Naive B cell (primary cell): ENCODE measurements around the gene CARS1. TPM values are rescaled to one million over a fixed set of nuclear protein-coding genes. Genes with fewer than 3 reads are reported as not detected.
"Not testable (repeated sequence)": the region's sequence is repeated elsewhere in the genome, so short reads cannot be mapped to it uniquely, and the experiment has no call there.

Source experiments
- ATAC-seq, 2 donors: fragments of 150-1000 bp; cut with Tn5 transposase; 2 replicates each; pipeline ENCODE4 v1.10.0; 2021; ENCODE audit warnings: low read depth in 2 of 2, mild to moderate bottlenecking in 2 of 2, moderate library complexity in 2 of 2
- DNase-seq: peaks from one replicate; pipeline ENCODE4 v3.0.0; 2022
- H3K27ac Mint-ChIP-seq, 6 donors: one replicate each; pipeline ENCODE4 v1.8.0; 2020 to 2022; ENCODE audit warnings: mild to moderate bottlenecking in 6 of 6, mixed read lengths in 6 of 6, moderate library complexity in 5 of 6, inconsistent platforms in 2 of 6
- H3K27me3 Mint-ChIP-seq, 3 donors: one replicate each; pipeline ENCODE4 v1.8.0; 2021 to 2022; ENCODE audit warnings: mixed read lengths in 3 of 3, mild to moderate bottlenecking in 1 of 3
- H3K36me3 Mint-ChIP-seq, 2 donors: one replicate each; pipeline ENCODE4 v1.8.0; 2020 to 2022; ENCODE audit warnings: mixed read lengths in 2 of 2, inconsistent platforms in 1 of 2, mild to moderate bottlenecking in 1 of 2
- H3K4me1 Mint-ChIP-seq, 3 donors: one replicate each; pipeline ENCODE4 v1.8.0; 2020 to 2022; ENCODE audit warnings: mixed read lengths in 3 of 3, inconsistent platforms in 1 of 3, mild to moderate bottlenecking in 1 of 3, moderate library complexity in 1 of 3
- H3K4me3 Mint-ChIP-seq, 8 donors: one replicate each; pipeline ENCODE4 v1.8.0; 2020 to 2022; ENCODE audit warnings: mild to moderate bottlenecking in 8 of 8, mixed read lengths in 8 of 8, moderate library complexity in 8 of 8, inconsistent platforms in 2 of 8
- H3K9me3 Mint-ChIP-seq, 7 donors: one replicate each; pipeline ENCODE4 v1.8.0; 2020 to 2022; ENCODE audit warnings: mixed read lengths in 7 of 7, mild to moderate bottlenecking in 5 of 7, inconsistent platforms in 2 of 7, moderate library complexity in 1 of 7
- polyA plus RNA-seq, 6 donors: library from polyadenylated mRNA; unstranded; fragments of 300-500 nt; fragmentation: Illumina TruSeq; gene quantifications; one replicate each; pipeline ENCODE4 v1.2.3, GENCODE V29; 2021; ENCODE audit warnings: low read depth in 6 of 6

The CARS1 gene
- polyA plus RNA-seq, 6 donors from 2014 or later, result 18.8 to 32.7 (median 27.2) TPM

DNA sequence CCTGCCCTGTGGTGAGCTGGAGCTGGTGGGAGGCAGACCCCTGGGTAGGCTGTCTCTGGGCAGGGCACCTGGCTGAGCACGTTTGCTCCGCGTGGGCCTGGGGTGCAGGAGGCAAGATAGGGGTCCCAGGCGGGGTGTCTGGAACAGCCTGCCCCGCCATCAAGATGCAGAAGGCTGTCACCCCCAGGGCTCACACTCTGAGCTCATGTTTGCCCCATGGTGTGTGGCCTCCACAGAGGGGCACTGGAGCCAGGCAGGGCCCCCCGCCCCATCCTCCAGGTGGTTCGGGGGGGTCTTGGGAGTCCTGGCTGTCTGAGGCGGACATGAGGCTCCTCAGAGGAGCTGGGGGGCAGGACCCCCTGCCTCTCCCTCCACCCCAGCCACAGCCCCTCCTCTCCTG is 28.9 kb upstream of the CARS1 start:
- H3K9me3 Mint-ChIP-seq, result no peaks in the 10 kb centered on the region
- H3K4me3 Mint-ChIP-seq, result no peak overlapping the region
- DNase-seq, result no peak
- H3K36me3 Mint-ChIP-seq, result no peaks in the 10 kb centered on the region
- peaks cover 0 to 4% (median 2%) of the 10 kb centered on the region in 3 donors for H3K4me1 Mint-ChIP-seq
- H3K27ac Mint-ChIP-seq, result no peak overlapping the region
- no peak for ATAC-seq
- H3K27me3 Mint-ChIP-seq, result peaks cover 0 to 4% (median 0%) of the 10 kb centered on the region in 3 donors

DNA sequence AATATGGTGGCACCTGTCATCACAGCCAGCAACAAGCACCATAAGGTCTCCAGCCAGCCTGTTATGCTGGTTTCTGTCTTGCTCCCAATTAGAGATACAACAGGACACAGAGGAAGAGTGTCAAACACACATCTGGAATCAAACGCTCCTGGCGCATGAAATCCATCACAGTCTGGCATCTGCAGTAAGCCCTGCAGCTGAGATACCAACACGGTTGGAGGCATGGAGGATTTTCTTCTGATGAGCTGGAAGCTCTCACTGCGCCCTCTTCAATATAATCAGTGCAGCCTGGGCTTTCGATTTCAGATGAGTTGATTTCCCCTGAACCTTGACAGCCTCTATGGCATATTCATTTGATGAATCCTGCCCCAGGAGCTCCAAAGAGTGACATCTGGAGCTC is 27.8 kb upstream of the CARS1 start:
- Mint-ChIP-seq H3K9me3 (peaks cover 0 to under 1% (median 0%) of the 10 kb centered on the region in 7 donors), H3K36me3 (no peaks in the 10 kb centered on the region), H3K27ac (no peak overlapping the region), H3K4me1 (no peaks in the 10 kb centered on the region), H3K27me3 (peaks cover 0 to 9% (median 4%) of the 10 kb centered on the region in 3 donors), H3K4me3 (no peak overlapping the region)
- ATAC-seq (no peak), DNase-seq (no peak)

GRCh38 chr11:3083321-3083720 is 26.1 kb upstream of the CARS1 start:
- ATAC-seq, result no peak
- Mint-ChIP-seq H3K27me3 (peaks cover 0 to 13% (median 4%) of the 10 kb centered on the region in 3 donors), H3K27ac (no peak overlapping the region), H3K4me3 (no peak overlapping the region), H3K36me3 (no peaks in the 10 kb centered on the region), H3K4me1 (no peaks in the 10 kb centered on the region), H3K9me3 (peaks cover 0 to 3% (median 0%) of the 10 kb centered on the region in 7 donors)
- DNase-seq, result no peak

GRCh38 chr11:3081386-3081751 is 24.1 kb upstream of the CARS1 start:
- H3K27ac Mint-ChIP-seq, result no peak overlapping the region
- no peaks in the 10 kb centered on the region for H3K4me1 Mint-ChIP-seq
- H3K27me3 Mint-ChIP-seq, result peaks cover 0 to 13% (median 10%) of the 10 kb centered on the region in 3 donors

DNA sequence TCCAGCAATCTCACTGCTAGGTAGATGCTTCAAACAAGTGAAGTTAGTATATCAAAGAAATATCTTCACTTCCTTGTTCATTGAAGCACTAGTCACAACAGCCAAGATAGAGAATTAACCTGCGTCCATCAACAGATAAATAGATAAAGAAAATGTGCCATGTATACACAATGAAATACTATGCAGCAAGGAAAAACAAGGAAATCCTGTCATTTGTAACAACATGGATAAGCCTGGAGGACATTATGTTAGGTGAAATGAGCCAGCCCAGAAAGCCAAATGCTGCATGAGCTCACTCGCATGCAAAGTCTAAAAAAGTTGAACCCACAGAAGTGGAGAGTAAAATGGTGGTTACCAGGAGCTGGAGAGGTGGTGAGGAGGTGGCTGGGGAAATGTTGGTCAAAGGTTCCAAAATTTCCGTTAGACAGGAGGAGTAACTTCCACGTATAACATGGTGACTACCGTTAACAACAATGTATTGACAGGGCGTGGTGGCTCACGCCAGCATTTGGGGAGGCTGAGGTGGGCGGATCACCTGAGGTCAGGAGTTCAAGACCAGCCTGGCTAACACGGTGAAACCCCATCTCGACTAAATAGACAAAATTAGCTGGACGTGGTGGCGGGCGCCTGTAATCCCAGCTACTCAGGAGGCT is 23.6 kb upstream of the CARS1 start:
- Mint-ChIP-seq H3K36me3 (no peaks in the 10 kb centered on the region), H3K4me1 (no peaks in the 10 kb centered on the region)

More at GRCh38 chr11:3081386-3081751, 24.1 kb upstream of the CARS1 start:
- Mint-ChIP-seq H3K9me3 (peaks cover 0 to 3% (median 0%) of the 10 kb centered on the region in 7 donors), H3K4me3 (no peak overlapping the region), H3K36me3 (no peaks in the 10 kb centered on the region)
- DNase-seq (no peak), ATAC-seq (no peak)

DNA sequence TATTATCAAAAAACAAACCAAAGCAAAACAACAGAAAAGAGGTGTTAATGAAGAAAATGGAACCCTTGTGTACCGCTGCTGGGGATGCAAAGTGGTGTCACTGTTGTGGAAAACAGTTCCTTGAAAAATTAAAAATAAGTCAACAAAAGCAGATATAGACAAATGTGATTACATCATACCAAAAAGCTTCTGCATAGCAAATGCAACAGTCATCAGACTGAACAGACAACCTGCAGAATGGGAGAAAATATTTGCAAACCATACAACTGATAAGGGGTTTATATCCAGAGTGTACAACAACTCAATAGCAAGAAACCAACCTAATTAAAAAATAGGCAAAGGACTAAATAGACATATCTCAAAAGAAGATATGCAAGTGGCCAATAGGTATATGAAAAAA is 22.9 kb upstream of the CARS1 start:
- ATAC-seq, result no peak
- Mint-ChIP-seq H3K4me3 (no peak overlapping the region), H3K4me1 (no peaks in the 10 kb centered on the region), H3K9me3 (peaks cover 0 to 3% (median 0%) of the 10 kb centered on the region in 7 donors), H3K36me3 (no peaks in the 10 kb centered on the region), H3K27ac (peak overlapping the region in 1 of 6 donors; percentile 9), H3K27me3 (peaks cover 0 to 13% (median 5%) of the 10 kb centered on the region in 3 donors)
- no peak for DNase-seq

More for the DNA sequence above, 23.6 kb upstream of the CARS1 start:
- ATAC-seq (no peak), DNase-seq (no peak)
- Mint-ChIP-seq H3K27me3 (peaks cover 0 to 13% (median 7%) of the 10 kb centered on the region in 3 donors), H3K27ac (peak overlapping the region in 1 of 6 donors; percentile 6), H3K9me3 (peaks cover 0 to 3% (median 0%) of the 10 kb centered on the region in 7 donors), H3K4me3 (no peak overlapping the region)

DNA sequence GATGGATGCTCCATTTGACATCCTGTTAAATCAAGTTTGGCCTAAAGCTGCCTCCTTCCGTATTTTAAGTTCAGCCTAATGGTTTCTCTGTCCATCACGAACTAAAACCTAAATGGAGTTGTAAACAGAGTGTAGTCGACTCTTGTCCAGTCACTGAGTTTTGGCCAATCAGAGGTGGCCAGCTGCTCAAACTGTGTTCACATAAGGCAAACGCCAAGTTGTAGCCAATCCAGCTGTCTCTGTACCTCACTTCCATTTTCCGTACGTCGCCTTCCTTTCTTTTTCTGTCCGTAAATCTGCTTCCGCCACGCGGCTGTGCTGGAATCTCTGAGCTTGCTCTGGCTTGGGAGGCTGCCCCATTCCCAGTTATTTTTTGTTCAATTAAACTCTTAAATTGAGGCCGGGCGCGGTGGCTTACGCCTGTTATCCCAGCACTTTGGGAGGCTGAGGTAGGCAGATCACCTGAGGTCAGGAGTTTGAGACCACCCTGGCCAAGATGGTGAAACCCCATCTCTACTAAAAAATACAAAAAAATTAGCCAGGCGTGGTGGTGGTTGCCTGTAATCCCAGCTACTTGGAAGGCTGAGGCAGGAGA is 20.7 kb upstream of the CARS1 start:
- Mint-ChIP-seq H3K36me3 (no peaks in the 10 kb centered on the region), H3K9me3 (peaks cover 0 to 3% (median 0%) of the 10 kb centered on the region in 7 donors), H3K27ac (no peak overlapping the region), H3K4me1 (no peaks in the 10 kb centered on the region), H3K27me3 (peaks cover 0 to 16% (median 14%) of the 10 kb centered on the region in 3 donors), H3K4me3 (no peak overlapping the region)
- ATAC-seq (no peak), DNase-seq (no peak)

GRCh38 chr11:3077189-3077836 is 20.1 kb upstream of the CARS1 start:
- H3K36me3 Mint-ChIP-seq, result no peaks in the 10 kb centered on the region
- no peak for ATAC-seq

DNA sequence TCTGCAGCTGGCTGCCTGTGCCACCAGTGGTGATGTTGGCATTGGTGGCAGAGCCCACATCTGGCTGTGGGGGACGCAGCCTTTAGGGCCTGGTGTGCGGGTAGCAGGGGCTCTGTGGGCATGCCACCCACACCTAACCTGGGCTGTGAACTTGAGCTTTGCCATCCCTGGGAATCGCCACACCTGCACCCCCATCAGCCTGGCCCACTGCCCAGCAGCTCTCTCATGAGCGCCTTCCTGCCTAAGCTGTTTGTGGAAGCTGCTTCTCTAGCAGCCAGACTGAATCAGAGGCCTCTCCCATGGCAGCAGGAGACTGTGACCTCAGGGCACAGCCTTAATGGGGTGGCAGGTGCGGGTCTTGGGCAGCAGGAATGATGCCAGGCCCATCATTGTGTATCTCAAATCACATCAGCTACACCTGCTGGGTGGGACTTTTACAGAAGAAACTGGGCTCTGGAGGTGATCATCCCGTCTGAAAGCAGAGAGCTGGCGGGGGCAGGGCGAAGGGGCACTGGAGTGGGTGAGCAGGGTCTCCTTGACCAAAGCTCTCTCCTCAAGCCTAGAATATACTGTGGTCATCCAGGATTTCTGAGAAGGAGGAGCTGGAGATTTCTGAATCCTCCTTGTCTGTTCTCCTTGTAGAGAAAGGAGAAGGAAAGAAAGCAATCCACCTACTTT is 17.8 kb upstream of the CARS1 start:
- H3K4me3 Mint-ChIP-seq, result no peak overlapping the region

More at GRCh38 chr11:3077189-3077836, 20.1 kb upstream of the CARS1 start:
- Mint-ChIP-seq H3K27me3 (peaks cover 0 to 17% (median 14%) of the 10 kb centered on the region in 3 donors), H3K9me3 (peaks cover 0 to 3% (median 0%) of the 10 kb centered on the region in 7 donors), H3K4me1 (no peaks in the 10 kb centered on the region), H3K27ac (no peak overlapping the region), H3K4me3 (no peak overlapping the region)
- no peak for DNase-seq

GRCh38 chr11:3073029-3073435 is 15.8 kb upstream of the CARS1 start:
- H3K36me3 Mint-ChIP-seq, result no peaks in the 10 kb centered on the region
- H3K4me3 Mint-ChIP-seq, result no peak overlapping the region
- no peak for ATAC-seq
- peaks cover 0 to 4% (median 0%) of the 10 kb centered on the region in 7 donors for H3K9me3 Mint-ChIP-seq
- no peak for DNase-seq
- peaks cover 0 to 27% (median 8%) of the 10 kb centered on the region in 3 donors for H3K27me3 Mint-ChIP-seq
- H3K4me1 Mint-ChIP-seq, result no peaks in the 10 kb centered on the region
- H3K27ac Mint-ChIP-seq, result peak overlapping the region in 1 of 6 donors; percentile 57

More for the DNA sequence above, 17.8 kb upstream of the CARS1 start:
- DNase-seq (no peak), ATAC-seq (no peak)
- Mint-ChIP-seq H3K9me3 (peaks cover 0 to 2% (median 0%) of the 10 kb centered on the region in 7 donors), H3K36me3 (no peaks in the 10 kb centered on the region), H3K27ac (no peak overlapping the region), H3K27me3 (peaks cover 0 to 14% (median 9%) of the 10 kb centered on the region in 3 donors), H3K4me1 (no peaks in the 10 kb centered on the region)

DNA sequence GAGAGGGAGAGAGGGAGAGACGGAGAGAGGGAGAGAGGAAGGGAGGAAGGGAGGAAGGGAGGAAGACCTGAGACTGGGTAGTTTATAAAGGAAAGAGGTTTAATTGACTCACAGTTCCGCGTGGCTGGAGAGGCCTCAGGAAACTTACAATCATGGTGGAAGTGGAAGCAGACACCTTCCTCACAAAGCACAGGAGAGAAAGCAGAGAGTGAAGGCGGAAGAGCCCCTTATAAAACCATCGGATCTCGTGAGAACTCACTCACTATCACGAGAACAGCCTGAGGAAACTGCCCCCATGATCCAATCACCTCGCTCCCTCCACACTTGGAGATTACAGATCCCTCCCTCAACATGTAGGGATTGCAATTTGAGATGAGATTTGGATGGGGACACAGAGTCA is 12.2 kb upstream of the CARS1 start:
- peaks cover 0 to 4% (median 0%) of the 10 kb centered on the region in 7 donors for H3K9me3 Mint-ChIP-seq
- H3K36me3 Mint-ChIP-seq, result no peaks in the 10 kb centered on the region
- H3K27ac Mint-ChIP-seq, result no peak overlapping the region

GRCh38 chr11:3066308-3066707 is 9.1 kb upstream of the CARS1 start:
- H3K36me3 Mint-ChIP-seq, DNase-seq, H3K4me3 Mint-ChIP-seq, H3K9me3 Mint-ChIP-seq, H3K4me1 Mint-ChIP-seq, ATAC-seq, H3K27ac Mint-ChIP-seq: not testable (repeated sequence)
- H3K27me3 Mint-ChIP-seq, result peaks cover 17 to 46% (median 17%) of the 10 kb centered on the region in 3 donors

More for the DNA sequence above, 12.2 kb upstream of the CARS1 start:
- Mint-ChIP-seq H3K4me1 (no peaks in the 10 kb centered on the region), H3K27me3 (peaks cover 4 to 42% (median 13%) of the 10 kb centered on the region in 3 donors), H3K4me3 (no peak overlapping the region)
- no peak for DNase-seq
- no peak for ATAC-seq

GRCh38 chr11:3064709-3065108 is 7.5 kb upstream of the CARS1 start:
- not testable (repeated sequence) for H3K9me3 Mint-ChIP-seq, H3K36me3 Mint-ChIP-seq, DNase-seq, H3K27ac Mint-ChIP-seq, ATAC-seq, H3K4me1 Mint-ChIP-seq
- Mint-ChIP-seq H3K27me3 (peaks cover 14 to 46% (median 22%) of the 10 kb centered on the region in 3 donors), H3K4me3 (peak overlapping the region in 1 of 8 donors; percentile 8)
